Raji (cell line): ENCODE data around the gene GAPDH.
A peak's percentile ranks its signal among the peaks of the same experiment; 100 is the strongest.

ENCODE experiments used
- POLR2A ChIP-seq: IDR thresholded peaks from 2 replicates; pipeline ENCODE4 v1.6.1; 2011; ENCODE audit warnings: low read depth, low read length, control low read depth; ENCODE audit not compliant: insufficient read depth

Gene GAPDH

GRCh38 chr12:6533923-6534694 lies at the start of gene GAPDH:
TSS of gene GAPDH (plus strand) at chr12:6534517. CDS start at chr12:6534833, 316 bp downstream.
- peak; percentile 98 for TF ChIP-seq POLR2A

- TF ChIP-seq POLR2A: no peak
These were observed 46.1 kb upstream of the GAPDH start for GRCh38 chr12:6488240-6488639.

- no peak for TF ChIP-seq POLR2A
These were observed 44.9 kb upstream of the GAPDH start for GRCh38 chr12:6489449-6489848.

DNA sequence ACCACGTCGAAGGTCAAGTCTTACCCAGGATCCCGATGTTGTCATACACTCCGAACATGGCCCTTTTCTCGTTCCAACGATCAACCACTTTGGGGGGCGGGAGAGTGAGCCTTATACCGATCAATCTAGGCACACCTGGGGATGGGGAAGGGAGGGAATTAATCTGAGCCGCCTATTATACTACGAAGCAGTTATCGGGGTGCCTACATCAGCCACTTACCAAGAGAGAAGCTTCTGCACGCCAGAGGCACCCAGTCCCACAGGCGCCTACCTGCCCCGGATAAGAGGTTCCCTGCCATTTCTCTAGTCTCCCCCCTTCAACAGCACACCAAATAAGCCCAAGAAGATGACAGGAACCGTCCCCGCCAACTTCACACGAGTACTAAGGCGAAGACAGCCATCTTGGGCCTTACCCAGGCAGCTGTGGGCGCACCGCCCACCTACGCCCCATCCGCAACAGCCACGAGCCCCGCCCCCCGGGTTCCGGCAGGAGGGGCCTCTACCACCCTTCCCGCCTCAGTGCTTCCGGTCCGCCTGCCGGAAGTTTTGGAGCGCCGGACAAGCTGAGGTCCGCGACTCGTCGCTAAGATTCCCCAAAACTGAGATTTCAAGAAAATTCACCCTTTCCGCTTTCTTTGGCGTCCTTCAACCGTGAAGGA lies 41.4 kb upstream of the GAPDH start, which contains the start of gene MRPL51:
TSS of gene MRPL51 (minus strand) at position 425 of the 659 bp plus-strand sequence. CDS start at position 299, 126 bp downstream.
- peak; percentile 81 for TF ChIP-seq POLR2A

DNA sequence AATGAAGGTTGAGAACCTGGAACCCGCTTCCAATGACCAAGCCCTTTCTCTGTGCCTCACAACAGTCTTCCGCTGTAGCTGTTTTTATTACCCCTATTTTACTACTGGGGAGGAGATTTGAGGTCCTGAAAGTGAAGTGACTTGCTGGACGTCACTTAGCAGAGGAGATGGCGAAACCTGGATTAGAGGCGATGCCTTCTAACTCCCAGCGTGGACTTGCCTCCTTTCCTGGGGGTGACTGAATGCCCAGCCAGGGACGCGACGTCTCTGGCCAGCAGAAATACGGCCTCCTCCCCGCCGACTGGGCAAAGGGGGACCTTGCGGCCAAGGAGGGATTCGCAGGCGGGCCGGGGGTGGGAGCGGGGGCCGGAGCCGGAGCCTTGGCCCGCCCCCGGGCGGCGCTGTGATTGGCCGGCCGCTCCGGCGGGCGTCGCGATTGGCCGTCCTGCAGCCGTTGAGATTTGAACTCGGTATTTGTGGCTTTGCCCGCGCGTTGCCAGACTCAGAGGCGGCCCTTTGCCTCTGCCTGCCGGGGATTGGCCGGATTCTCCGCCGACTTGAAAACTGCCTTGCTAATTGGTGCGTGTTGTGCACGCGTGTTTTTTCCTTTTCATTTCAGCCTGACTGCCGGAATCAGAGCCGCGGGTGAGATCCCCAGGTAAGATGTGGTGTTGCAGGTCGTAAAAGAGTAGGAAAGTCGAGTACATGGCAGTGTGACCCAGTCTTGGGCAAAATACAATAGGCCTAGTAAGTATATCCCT lies 40.6 kb upstream of the GAPDH start, which contains the start of gene NCAPD2:
TSS of gene NCAPD2 (plus strand) at position 606 of the 761 bp plus-strand sequence. CDS start 997 bp downstream, outside the sequence.
- peak; percentile 87 for TF ChIP-seq POLR2A

DNA sequence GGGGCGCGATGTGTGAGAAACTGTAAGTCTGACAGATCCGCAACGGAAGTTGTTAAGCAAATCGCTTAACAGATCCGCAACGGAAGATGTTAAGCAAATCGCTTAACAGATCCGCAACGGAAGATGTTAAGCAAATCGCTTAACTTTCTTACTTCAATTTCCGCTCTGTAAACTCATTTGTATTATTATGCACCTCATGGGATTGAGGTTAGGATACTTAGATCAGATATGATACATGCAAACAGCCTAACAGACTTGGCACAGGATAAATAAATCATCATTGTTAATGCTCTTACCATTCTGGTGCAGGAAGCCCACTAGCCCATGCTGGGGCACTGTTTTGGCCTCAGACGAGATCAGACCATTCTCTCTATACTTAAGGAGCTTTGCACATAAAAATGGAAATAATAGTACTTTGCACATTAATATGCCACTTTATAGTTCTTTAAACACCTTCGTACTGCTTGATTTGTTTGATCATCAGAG lies 40.0 kb upstream of the GAPDH start:
- TF ChIP-seq POLR2A: no peak; the same call in 1 of the 2 replicates

DNA sequence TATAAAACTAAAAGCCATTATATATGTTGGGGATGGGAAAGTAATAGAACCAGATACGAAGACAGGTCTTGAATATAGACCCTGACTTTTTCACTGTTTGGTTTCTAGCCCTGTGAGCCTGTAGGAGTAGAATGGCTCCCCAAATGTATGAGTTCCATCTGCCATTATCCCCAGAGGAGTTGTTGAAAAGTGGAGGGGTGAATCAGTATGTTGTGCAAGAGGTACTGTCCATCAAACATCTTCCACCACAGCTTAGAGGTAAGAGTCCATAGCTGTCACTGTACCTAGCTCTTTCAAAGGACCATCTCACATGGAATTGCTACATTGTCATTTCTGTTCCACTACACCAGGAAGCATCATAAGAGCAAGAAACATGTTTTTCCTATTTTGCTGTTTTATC lies 39.3 kb upstream of the GAPDH start:
- TF ChIP-seq POLR2A: peak; percentile 19; the same call in 1 of the 2 replicates

DNA sequence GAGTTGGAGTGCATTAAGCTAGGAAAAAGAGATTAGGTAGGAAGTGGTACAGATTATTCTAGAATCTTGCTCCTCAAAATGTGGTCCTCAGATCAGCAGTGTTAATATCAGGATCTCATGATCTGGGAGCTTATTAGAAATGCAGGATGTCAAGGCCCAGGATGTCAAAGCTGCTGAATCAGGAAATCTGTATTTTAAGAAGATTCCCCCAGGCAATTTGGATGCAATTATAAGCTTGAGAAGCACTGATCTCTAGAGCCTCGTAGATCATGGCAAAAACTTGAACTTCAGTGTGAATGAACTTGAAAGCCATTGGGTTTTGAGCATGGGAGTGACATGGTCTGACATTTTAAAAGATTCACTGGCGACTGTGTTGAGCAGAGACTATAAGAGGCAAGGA lies 33.9 kb upstream of the GAPDH start:
- TF ChIP-seq POLR2A: no peak

- no peak for TF ChIP-seq POLR2A
These were observed 27.0 kb upstream of the GAPDH start for GRCh38 chr12:6507102-6507998.

- no peak for TF ChIP-seq POLR2A
These were observed 26.2 kb upstream of the GAPDH start for GRCh38 chr12:6508087-6508486.

DNA sequence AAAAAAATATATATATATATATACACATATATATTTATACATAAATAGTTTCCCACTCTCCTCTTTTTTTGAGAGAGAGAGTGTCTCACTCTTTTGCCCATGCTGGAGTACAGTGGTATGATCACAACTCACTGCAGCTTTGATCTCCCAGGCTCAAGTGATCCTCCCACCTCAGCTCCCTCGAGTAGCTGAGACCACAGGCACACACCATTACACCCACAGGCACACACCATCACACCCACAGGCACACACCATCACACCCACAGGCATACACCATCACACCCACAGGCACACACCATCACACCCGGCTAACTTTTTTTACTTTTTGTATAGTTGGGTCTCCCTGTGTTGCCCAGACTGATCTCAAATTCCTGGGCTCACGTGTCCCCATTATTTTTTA lies 14.1 kb upstream of the GAPDH start:
- no peak for TF ChIP-seq POLR2A

GRCh38 chr12:6522193-6522592 lies 12.1 kb upstream of the GAPDH start:
- no peak for TF ChIP-seq POLR2A

- TF ChIP-seq POLR2A: no peak
These were observed 10.6 kb upstream of the GAPDH start for GRCh38 chr12:6523708-6524107.

DNA sequence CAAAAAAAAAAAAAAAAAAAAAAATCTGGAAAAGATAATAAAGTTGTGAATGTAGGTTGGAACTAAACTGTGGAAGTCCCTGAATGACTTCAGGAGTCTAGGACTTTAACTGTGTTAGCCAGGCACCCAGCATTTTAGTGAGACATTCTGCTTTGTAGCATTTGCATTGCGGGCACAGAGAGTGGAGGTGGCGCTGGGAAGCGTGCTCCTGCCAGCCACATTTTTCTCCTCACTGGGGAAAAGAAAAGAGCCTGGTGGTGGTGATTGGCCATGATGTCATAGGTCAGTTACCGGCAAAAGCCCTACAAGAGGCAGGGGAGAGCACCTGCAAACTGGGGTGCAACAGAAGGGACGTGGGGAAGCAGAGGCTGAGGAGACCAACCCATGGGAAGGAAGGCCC lies 9.7 kb upstream of the GAPDH start:
- no peak for TF ChIP-seq POLR2A
